ENCODE measurements around the gene KDM4C.
"Not testable (repeated sequence)": the region's sequence is repeated elsewhere in the genome, so short reads cannot be mapped to it uniquely, and the experiment has no call there.

The KDM4C gene

DNA sequence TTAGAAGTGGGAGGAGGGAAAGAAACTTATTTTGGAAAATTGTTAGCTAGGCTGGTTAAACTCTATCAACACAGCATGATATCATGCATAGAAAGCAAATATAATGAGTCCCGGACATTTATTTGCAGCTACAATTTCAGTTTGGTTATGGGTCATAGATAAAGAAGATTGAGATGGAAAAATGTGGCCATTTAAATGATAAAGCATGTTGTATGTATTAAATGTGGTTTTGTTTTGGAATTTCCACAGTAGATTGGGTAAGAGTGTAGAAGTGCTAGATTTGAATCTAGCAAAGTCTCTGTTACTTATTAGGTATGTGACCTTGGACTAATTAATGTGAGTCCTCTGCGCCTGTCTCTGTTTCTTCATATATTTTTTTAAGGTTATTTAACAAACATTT is 217.4 kb downstream of the KDM4C start:
- DNase-seq (ENCODE audit: low read depth): no peak

DNA sequence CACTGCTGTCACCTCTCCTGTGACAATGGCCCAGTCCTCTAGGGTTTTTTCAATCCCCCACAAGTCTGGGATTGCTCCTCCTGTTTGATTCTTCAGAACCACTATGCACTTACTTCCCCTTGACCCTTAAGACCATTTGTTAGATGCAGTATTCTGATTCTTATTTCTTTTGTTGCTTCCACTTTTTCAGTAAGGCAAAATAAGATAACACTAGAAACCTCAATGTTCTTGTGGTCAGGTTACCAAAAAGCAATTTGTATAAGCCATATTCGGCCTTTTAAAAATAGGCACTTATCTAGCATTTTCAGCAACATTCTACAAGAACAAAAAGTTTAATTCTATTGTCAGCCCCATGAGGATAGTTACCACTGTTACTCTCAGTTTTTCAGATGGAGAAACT is 220.0 kb downstream of the KDM4C start:
- no peak for DNase-seq (ENCODE audit: low read depth)

DNA sequence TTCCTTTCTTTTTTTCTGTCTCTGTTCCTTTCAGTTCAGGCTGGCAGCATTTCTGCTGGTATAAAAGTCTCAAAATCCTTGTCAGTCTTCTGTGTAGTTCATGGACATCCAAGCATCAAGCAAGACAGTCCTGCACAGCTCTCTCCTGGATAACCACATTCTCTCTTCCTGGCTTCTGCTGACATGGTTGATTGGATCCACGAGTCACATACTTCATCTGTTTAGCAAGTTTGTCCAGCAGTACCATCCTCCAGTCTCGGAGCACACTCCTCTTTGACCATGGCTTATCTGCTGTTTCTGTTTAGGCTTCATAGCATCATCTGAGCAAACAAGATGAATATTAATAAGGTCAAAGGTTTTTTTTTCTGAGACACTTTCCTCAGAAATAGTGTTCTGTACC is 220.8 kb downstream of the KDM4C start:
- no peak for DNase-seq (ENCODE audit: low read depth)

- no peak for DNase-seq (ENCODE audit: low read depth)
Observed at GRCh38 chr9:6984941-6985578, 227.3 kb downstream of the KDM4C start.

GRCh38 chr9:6986141-6986815 is 228.5 kb downstream of the KDM4C start:
- no peak for DNase-seq (ENCODE audit: low read depth)

- DNase-seq (ENCODE audit: low read depth): no peak
Observed at GRCh38 chr9:6987381-6987780, 229.6 kb downstream of the KDM4C start.

DNA sequence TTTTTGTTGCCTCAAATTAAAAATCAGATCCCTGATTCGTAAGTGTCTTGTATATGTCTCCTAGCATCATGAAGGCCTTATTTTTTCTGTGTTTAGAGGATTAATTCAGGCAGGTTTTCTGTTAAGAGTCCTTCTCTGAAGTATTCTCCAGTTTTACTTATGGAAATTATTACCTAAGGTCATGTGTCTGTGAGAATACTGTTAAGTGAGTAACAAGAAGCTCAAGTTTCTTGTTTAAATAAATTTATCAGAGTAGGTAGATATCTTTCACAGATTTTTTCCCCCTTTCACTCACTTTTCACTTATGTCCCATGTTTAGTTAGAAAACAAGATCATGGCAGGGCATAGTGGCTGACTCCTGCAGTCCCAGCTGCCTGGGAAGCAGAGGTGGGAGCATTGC is 233.6 kb downstream of the KDM4C start:
- no peak for DNase-seq (ENCODE audit: low read depth)

DNA sequence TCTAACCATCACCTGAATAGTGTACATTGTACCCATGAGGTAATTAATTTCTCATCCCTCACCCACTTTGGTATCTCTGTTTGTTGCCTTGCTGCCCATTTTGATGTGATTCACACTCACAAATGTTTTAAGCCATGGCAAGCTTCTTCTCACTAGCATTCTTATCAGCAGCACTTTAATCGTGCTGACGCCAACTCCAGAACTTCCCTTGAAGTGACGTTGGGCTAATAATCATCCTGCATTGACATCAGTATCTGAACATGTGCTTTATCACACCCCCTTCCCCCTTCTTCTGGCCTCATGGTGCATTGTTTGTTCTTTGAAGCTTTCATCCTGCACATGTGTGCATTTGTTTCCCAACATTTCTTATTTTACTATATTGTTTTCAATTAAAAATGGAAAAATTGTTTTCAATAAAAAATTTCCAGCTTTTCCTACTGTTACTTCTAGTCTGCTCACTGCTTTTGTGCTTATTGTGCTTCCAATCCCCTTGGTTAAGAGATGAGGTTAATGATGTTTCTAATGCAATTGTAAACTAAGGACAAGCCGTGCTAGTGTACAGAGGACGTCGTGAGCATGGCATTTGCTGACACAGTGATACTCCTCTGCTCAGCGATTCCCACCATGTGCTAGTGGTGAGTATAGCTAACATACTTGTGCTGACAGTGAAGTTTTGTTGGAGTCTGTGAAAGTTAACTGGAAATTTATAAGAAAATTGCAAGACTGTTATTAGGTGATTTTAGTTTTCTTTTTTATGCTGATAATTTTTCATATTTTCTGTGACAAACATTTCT is 238.5 kb downstream of the KDM4C start:
- no peak for DNase-seq (ENCODE audit: low read depth)

- peak; percentile 4 for DNase-seq (ENCODE audit: low read depth)
Observed at GRCh38 chr9:6997330-6997729, 239.6 kb downstream of the KDM4C start.

DNA sequence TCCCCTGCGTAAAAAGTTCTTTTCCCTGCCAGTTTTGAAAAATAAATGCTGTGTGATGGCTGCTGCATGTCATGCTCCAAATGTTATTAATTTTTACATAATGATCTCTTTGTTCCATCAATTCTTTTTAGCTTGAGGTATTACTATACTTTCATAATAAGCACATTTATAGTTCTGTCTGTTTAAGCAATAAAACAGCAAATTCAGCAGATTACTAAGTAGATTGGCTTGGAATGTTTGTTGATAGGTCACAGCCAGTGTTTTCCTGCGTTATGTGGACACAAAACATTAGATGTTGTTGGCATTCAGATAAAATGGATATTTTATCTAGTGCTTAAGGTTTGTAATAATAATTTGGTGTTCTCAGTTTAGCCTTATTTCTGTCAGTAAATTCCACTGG is 242.0 kb downstream of the KDM4C start:
- no peak for DNase-seq (ENCODE audit: low read depth)

DNA sequence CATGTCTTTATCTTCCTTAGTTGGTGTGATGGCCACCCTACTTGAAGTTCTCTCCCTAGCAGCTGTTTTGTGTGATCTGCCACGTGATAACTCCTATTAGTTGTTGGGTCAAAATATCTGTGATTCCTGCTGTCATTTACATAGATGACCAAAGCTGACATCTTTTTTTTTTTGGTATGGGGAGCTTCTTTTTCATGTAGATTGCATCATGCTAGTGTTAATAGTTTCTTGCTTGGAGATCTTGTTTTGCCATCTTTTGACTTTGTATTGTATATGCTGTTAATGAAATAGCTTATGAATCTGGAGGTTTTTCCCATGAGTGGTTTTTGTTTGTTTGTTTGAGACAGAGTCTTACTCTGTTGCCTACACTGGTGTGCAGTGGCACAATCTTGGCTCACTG is 243.8 kb downstream of the KDM4C start:
- no peak for DNase-seq (ENCODE audit: low read depth)

GRCh38 chr9:7003861-7004260 is 246.1 kb downstream of the KDM4C start:
- DNase-seq (ENCODE audit: low read depth): no peak

DNA sequence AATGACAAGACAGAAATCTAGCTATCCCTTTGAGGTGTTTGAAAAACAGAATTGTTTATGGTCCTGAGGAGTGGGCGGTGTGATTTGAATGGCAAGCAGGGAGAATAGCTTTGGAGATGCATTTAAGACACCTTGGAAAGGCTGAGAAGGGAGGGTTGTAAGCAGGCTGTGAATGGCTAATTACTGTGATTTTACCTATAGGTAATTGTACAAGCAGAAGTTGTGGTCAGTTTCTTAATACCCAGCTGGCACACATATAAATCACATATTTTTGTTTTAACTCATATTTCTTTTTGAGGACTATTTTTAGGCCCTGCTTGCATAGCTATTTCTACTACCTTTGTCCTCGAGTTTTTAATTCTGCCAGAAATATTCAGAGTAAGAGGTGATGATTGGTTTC is 248.6 kb downstream of the KDM4C start:
- no peak for DNase-seq (ENCODE audit: low read depth)

- DNase-seq (ENCODE audit: low read depth): no peak
Observed at GRCh38 chr9:7008411-7008810, 250.6 kb downstream of the KDM4C start.

GRCh38 chr9:7009065-7009464 is 251.3 kb downstream of the KDM4C start:
- no peak for DNase-seq (ENCODE audit: low read depth)

- DNase-seq (ENCODE audit: low read depth): no peak
Observed at GRCh38 chr9:7011395-7012067, 253.8 kb downstream of the KDM4C start.

DNA sequence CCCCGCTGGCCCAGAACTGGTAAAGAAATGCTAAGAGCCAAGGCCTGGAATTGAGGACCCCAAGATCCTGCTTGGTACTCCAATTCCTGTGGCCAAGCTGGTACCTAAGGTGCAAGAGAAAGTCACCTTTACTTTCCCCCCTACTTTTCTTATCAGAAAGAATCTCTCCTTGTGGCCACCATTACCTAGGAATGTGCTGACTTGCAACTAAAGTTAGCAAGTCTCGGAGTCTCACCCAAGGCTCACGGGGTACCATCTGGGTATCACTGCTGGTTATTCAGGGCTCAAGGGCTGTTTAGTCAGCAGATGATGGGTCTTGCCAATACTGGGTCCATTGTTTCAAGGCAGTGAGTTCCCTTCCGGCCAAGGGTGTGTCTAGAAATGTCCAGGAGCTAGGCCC is 270.2 kb downstream of the KDM4C start:
- no peak for DNase-seq (ENCODE audit: low read depth)

- DNase-seq (ENCODE audit: low read depth): no peak
Observed at GRCh38 chr9:7028591-7028990, 270.8 kb downstream of the KDM4C start.

GRCh38 chr9:7030943-7031342 is 273.2 kb downstream of the KDM4C start:
- DNase-seq (ENCODE audit: low read depth): not testable (repeated sequence)

DNA sequence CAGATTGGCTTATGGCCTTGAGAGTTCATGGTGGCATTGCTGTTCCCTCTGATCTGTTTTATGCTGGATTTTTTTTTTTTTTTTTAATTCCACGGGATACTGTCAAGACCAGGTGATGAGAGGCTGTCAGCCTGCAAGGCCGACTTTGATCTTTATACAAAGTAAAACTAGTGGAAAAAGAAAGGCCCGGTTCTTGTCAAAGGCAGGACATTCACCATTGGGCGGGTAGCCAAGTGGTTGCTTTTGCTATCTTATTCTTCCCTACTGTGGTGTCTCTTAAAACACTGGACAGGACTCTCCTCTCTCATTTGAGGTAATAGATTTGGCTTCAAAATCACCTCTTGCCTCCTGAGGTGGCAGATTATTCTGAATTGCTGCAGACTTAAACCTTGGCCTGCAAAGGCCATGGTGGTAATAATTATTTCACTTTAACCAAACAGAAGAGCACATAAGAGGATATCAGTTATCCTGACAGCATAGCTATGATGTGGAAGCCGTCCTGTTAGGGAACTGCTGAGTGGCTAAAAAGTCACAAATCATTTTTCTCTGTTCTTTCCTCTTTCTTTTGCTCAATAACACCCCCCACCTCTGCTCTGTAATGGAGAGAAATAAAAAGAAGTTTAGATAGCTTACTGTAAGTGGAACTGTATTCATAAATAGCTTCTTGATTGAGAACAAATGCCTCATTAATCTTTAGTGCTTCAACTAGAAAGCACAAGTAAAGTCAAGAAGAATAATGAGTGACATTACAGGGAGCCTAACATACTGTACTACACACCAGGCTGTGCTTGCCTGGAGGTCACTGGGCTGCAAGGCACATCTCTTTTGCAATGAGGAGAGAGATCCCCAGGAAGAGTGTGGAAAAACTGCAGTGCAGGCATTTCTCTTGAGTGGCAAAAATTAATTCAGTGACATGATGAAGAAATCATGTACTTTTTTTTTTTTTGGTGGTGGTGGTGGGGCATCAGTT is 275.6 kb downstream of the KDM4C start:
- DNase-seq (ENCODE audit: low read depth): no peak

DNA sequence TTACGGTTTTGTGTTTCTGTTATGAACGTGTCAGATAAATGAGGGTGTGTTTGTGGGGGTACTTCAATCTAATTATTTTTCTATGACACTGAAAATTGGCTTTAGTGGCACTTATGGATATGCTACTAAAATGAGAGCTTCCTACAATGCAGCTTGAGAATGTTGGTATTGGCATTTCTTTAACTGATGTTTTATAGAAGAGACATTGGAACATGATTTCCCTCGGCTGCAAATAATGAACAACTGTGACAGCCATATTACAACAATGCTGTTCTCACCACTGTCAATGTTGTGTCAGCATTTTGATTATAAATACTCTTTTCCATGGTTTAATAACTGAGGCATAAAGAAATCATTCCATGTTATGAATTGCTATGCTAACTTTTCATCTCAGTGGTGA is 279.4 kb downstream of the KDM4C start:
- DNase-seq (ENCODE audit: low read depth): no peak

DNA sequence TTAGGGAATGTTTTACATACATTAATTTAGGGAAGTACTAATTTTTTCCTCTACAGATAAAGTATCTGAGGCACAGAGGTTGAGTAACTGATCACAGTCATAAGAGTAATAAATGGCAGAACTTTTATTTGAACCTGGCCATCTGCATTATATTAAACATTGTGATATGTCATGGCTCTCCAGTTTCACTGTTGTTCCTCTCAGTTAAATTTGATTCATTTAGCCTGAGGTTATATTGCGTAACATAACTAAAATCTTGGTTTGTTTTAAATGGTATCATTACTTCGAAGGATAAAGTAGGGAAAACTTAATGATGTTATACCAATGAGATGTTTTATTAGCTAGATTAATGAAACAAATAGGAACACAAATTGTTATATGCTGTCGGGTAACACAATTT is 284.4 kb downstream of the KDM4C start:
- DNase-seq (ENCODE audit: low read depth): peak; percentile 33

Measured in GM04504 (cell line).